ENCODE data around the gene SLC9C2.

SLC9C2 gene

DNA sequence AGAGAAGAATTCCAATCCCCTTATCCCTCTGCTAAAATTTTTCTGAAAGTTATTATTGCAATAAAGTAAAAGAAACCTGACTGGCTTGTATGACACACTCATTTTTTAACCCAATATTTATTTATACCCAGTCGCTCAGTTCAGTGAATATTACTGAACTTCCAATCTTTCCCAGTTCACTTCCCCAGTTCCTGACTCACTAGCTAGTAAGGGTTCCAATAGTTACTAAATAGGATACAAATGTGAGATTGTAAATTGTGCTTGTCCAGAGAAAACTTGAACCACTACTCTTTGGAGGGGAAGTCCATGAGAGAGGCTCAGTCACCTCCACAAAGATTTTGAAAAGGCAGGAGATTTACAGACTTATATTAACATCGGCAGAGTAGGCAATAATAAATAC, 94.3 kb downstream of the SLC9C2 start:
- Histone ChIP-seq H3K4me3 (ENCODE audit: insufficient read depth, low read length, poor library complexity, severe bottlenecking) (no peak overlapping the region), H3K36me3 (ENCODE audit: low read length) (no peaks in the 10 kb centered on the region), H3F3A (ENCODE audit: insufficient read depth) (no peaks in the 10 kb centered on the region), H4K20me1 (ENCODE audit: low read depth, low read length) (no peaks in the 10 kb centered on the region), H3K9me3 (ENCODE audit: insufficient read depth, low read length) (no peaks in the 10 kb centered on the region), H3K4me2 (ENCODE audit: low read depth, low read length, poor library complexity, severe bottlenecking) (no peak overlapping the region), H3K9me2 (replicated peaks; ENCODE audit: insufficient read depth, low read length) (no peaks in the 10 kb centered on the region), H2AFZ (ENCODE audit: low read depth, low read length, severe bottlenecking) (no peak overlapping the region), H3K79me2 (ENCODE audit: insufficient read depth, low read length) (no peaks in the 10 kb centered on the region), H3K27me3 (ENCODE audit: low read length) (no peaks in the 10 kb centered on the region), H3K27ac (ENCODE audit: low read depth, low read length) (no peak overlapping the region), H3K9ac (ENCODE audit: low read length) (no peak overlapping the region)
- TF ChIP-seq, protein P1, sequence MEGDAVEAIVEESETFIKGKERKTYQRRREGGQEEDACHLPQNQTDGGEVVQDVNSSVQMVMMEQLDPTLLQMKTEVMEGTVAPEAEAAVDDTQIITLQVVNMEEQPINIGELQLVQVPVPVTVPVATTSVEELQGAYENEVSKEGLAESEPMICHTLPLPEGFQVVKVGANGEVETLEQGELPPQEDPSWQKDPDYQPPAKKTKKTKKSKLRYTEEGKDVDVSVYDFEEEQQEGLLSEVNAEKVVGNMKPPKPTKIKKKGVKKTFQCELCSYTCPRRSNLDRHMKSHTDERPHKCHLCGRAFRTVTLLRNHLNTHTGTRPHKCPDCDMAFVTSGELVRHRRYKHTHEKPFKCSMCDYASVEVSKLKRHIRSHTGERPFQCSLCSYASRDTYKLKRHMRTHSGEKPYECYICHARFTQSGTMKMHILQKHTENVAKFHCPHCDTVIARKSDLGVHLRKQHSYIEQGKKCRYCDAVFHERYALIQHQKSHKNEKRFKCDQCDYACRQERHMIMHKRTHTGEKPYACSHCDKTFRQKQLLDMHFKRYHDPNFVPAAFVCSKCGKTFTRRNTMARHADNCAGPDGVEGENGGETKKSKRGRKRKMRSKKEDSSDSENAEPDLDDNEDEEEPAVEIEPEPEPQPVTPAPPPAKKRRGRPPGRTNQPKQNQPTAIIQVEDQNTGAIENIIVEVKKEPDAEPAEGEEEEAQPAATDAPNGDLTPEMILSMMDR (IDR thresholded peaks at IDR 0.05; ENCODE audit: insufficient read depth, low read length, poor library complexity, severe bottlenecking), result no peak
- TF ChIP-seq EZH2phosphoT487 (conservative IDR thresholded peaks at IDR 0.05; ENCODE audit: low read length), result no peak

DNA sequence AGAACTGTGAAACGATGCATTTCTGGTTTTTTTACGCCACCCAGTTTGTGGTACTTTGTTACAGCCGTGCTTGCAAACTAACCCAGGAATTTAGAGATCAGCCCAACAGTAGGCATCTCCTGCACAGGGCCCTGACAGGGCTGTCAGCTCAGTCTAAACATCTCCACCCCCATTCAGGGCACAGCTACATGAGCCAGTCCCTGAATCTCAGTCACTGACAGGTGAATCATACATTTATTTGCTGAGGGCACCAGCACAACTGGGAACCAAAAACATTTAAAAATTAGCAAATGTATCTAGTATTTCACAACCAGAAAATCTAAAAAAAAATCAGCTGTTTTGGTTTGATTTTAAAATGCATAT, 95.0 kb downstream of the SLC9C2 start:
- Histone ChIP-seq H3K79me2 (ENCODE audit: insufficient read depth, low read length) (no peaks in the 10 kb centered on the region), H2AFZ (ENCODE audit: low read depth, low read length, severe bottlenecking) (no peak overlapping the region), H3K27ac (ENCODE audit: low read depth, low read length) (no peak overlapping the region), H3K27me3 (ENCODE audit: low read length) (no peaks in the 10 kb centered on the region), H3F3A (ENCODE audit: insufficient read depth) (no peaks in the 10 kb centered on the region), H3K9me2 (replicated peaks; ENCODE audit: insufficient read depth, low read length) (no peaks in the 10 kb centered on the region), H3K9me3 (ENCODE audit: insufficient read depth, low read length) (no peaks in the 10 kb centered on the region), H3K36me3 (ENCODE audit: low read length) (no peaks in the 10 kb centered on the region), H3K4me2 (ENCODE audit: low read depth, low read length, poor library complexity, severe bottlenecking) (no peak overlapping the region), H3K9ac (ENCODE audit: low read length) (no peak overlapping the region), H4K20me1 (ENCODE audit: low read depth, low read length) (no peaks in the 10 kb centered on the region), H3K4me3 (ENCODE audit: insufficient read depth, low read length, poor library complexity, severe bottlenecking) (no peak overlapping the region)
- TF ChIP-seq, protein P1 (IDR thresholded peaks at IDR 0.05; ENCODE audit: insufficient read depth, low read length, poor library complexity, severe bottlenecking), result no peak
- no peak for TF ChIP-seq EZH2phosphoT487 (conservative IDR thresholded peaks at IDR 0.05; ENCODE audit: low read length)

DNA sequence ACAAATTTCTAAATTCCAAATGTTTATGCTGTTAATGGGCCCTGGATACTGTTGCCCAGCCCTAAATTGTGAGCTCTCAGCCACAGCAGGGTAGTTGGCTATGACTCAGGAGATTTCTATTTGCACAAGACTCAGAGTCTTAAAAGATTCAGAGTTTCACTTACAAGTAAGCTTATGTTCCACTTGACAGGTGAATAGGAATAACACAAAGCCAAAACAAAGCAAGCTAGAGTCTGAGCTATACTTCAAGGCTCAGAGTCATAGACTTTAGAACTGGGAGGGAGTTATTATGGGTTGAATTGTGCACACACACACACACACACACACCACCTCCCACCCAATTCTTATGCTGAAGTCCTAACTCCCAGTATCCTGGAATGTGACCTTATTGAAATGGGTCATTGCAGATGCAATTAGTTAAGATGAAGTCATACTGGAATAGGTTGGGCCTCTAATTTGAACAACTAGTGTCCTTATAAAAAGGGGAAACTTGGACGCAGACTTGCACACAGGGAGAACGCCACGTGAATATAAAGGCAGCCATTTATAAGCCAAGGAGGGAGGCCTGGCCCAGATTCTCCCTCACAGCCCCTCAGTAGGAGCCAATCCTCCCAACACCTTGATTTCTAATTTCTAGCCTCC, 95.5 kb downstream of the SLC9C2 start:
- Histone ChIP-seq H3F3A (ENCODE audit: insufficient read depth) (no peaks in the 10 kb centered on the region), H2AFZ (ENCODE audit: low read depth, low read length, severe bottlenecking) (no peak overlapping the region), H3K27ac (ENCODE audit: low read depth, low read length) (no peak overlapping the region), H3K9ac (ENCODE audit: low read length) (no peak overlapping the region), H3K27me3 (ENCODE audit: low read length) (no peaks in the 10 kb centered on the region), H3K79me2 (ENCODE audit: insufficient read depth, low read length) (no peaks in the 10 kb centered on the region), H3K4me3 (ENCODE audit: insufficient read depth, low read length, poor library complexity, severe bottlenecking) (no peak overlapping the region), H3K4me2 (ENCODE audit: low read depth, low read length, poor library complexity, severe bottlenecking) (no peak overlapping the region), H3K9me2 (replicated peaks; ENCODE audit: insufficient read depth, low read length) (no peaks in the 10 kb centered on the region), H3K36me3 (ENCODE audit: low read length) (no peaks in the 10 kb centered on the region), H3K9me3 (ENCODE audit: insufficient read depth, low read length) (no peaks in the 10 kb centered on the region), H4K20me1 (ENCODE audit: low read depth, low read length) (no peaks in the 10 kb centered on the region)
- TF ChIP-seq, protein P1 (IDR thresholded peaks at IDR 0.05; ENCODE audit: insufficient read depth, low read length, poor library complexity, severe bottlenecking), result no peak
- TF ChIP-seq EZH2phosphoT487 (conservative IDR thresholded peaks at IDR 0.05; ENCODE audit: low read length), result no peak
